ENCODE data around the gene PRPS1.

DNA sequence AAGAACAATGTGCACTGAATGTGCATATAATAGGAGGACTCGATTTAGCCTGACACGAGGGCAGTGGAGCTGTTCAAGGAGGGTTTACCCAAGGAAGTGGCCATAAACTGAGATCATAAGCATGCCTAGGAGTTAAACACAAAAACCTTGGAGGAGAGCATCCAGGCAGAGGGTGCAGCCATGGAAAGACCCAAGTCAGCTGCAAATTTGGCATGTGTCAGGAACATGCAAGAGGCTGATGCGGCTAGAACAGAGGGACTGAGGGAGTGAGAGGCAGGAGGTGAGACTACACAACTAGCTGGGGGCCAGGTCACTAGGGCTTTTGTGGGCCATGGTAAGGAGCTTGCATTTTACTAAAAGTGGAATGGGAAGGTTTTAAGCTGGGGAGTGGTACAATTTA is 55.6 kb downstream of the PRPS1 start:
- TF ChIP-seq, protein P1, sequence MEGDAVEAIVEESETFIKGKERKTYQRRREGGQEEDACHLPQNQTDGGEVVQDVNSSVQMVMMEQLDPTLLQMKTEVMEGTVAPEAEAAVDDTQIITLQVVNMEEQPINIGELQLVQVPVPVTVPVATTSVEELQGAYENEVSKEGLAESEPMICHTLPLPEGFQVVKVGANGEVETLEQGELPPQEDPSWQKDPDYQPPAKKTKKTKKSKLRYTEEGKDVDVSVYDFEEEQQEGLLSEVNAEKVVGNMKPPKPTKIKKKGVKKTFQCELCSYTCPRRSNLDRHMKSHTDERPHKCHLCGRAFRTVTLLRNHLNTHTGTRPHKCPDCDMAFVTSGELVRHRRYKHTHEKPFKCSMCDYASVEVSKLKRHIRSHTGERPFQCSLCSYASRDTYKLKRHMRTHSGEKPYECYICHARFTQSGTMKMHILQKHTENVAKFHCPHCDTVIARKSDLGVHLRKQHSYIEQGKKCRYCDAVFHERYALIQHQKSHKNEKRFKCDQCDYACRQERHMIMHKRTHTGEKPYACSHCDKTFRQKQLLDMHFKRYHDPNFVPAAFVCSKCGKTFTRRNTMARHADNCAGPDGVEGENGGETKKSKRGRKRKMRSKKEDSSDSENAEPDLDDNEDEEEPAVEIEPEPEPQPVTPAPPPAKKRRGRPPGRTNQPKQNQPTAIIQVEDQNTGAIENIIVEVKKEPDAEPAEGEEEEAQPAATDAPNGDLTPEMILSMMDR (IDR thresholded peaks at IDR 0.05): no peak
- TF ChIP-seq EP300 (IDR thresholded peaks at IDR 0.05) (no peak), POLR2A (IDR thresholded peaks at IDR 0.05) (no peak), POLR2AphosphoS5 (IDR thresholded peaks at IDR 0.05) (no peak)

All from suprapubic skin (tissue), 4 donors.